B cell (primary cell): ENCODE data around the gene TUBB4A.

Experiments used
- EZH2 ChIP-seq: IDR thresholded peaks from 2 replicates; pipeline ENCODE4 v1.6.1; 2012; ENCODE audit warnings: borderline replicate concordance, low read depth, mild to moderate bottlenecking, moderate library complexity, low read length; ENCODE audit not compliant: insufficient read depth, poor library complexity, severe bottlenecking
- TF ChIP-seq, protein P1 (sequence below): fragments of 200-600 bp; IDR thresholded peaks from one replicate; pipeline ENCODE4 v1.8.0; 2022; ENCODE audit warnings: antibody characterized with exemption, mild to moderate bottlenecking

DNA sequence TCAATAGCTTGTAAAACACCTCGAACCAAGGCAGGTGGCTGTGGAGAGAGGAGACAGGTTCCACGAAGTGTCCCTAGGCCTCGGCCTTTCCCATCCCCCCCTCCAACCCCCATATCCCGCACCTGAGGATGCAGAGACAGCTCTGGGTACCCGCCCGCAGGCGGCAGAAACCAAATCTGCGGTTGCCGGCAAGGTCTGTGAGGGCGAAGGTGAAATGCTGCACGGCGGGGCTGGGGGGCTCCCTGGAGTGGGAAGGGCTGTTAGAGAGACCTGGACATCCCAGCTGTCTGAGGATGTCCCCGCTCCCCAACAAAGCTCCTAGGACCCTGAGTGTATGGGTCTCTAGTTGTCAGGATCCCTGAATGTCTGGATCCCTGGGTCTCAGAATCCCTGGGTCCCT is 23.3 kb downstream of the TUBB4A start:
- TF ChIP-seq, protein P1, sequence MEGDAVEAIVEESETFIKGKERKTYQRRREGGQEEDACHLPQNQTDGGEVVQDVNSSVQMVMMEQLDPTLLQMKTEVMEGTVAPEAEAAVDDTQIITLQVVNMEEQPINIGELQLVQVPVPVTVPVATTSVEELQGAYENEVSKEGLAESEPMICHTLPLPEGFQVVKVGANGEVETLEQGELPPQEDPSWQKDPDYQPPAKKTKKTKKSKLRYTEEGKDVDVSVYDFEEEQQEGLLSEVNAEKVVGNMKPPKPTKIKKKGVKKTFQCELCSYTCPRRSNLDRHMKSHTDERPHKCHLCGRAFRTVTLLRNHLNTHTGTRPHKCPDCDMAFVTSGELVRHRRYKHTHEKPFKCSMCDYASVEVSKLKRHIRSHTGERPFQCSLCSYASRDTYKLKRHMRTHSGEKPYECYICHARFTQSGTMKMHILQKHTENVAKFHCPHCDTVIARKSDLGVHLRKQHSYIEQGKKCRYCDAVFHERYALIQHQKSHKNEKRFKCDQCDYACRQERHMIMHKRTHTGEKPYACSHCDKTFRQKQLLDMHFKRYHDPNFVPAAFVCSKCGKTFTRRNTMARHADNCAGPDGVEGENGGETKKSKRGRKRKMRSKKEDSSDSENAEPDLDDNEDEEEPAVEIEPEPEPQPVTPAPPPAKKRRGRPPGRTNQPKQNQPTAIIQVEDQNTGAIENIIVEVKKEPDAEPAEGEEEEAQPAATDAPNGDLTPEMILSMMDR, result no peak
- no peak for TF ChIP-seq EZH2
